Endothelial cell of umbilical vein (primary cell): ENCODE measurements around the gene RBM26. TPM values are rescaled to one million over a fixed set of nuclear protein-coding genes. Genes with fewer than 3 reads are reported as not detected.
"Not testable (repeated sequence)": the region's sequence is repeated elsewhere in the genome, so short reads cannot be mapped to it uniquely, and the experiment has no call there.

Experiments
- BruUV-seq: library from RNA; stranded (reverse); fragments of 400-500 nt; replicated peaks from 2 replicates; lab custom pipeline; 2021; lab: Mats Ljungman, UMichigan
- CTCF ChIA-PET: fragments of 300-600, 350-600 bp; sonication (Branson Sonifier 250); formaldehyde crosslinking; loops from one replicate; lab custom pipeline; 2021; ENCODE audit warnings: antibody characterized with exemption, inconsistent platforms; lab: Charles Lee
- POLR2A ChIA-PET: fragments of 300-600, 350-600 bp; sonication (Branson Sonifier 250); formaldehyde crosslinking; loops from one replicate; lab custom pipeline; 2021; ENCODE audit warnings: antibody characterized with exemption, inconsistent platforms; lab: Charles Lee
- DNase-seq: peaks from one replicate; pipeline ENCODE4 v3.0.0-alpha.2; 2011; ENCODE audit warnings: low read depth, low spot score
- FAIRE-seq: peaks from 2 replicates; lab custom pipeline; 2011; peaks lifted over from hg19 to GRCh38; lab: Jason Lieb, UNC
- H2AFZ ChIP-seq: 2 replicates; pipeline ENCODE4 v1.6.0; 2012; ENCODE audit warnings: low read depth, low read length, control low read depth, inconsistent platforms
- H3K27ac ChIP-seq: 2 replicates; pipeline ENCODE4 v1.5.1; 2011; ENCODE audit warnings: low read depth, mild to moderate bottlenecking, control low read depth, low read length, moderate library complexity; ENCODE audit not compliant: insufficient read depth
- H3K27me3 ChIP-seq, 2 experiments: 2 replicates each; pipeline versions ENCODE4 v1.6.0 to v1.6.1; 2011; ENCODE audit warnings: low read length in 2 of 2, mixed read lengths in 1 of 2; ENCODE audit not compliant: control insufficient read depth in 2 of 2, insufficient read depth in 2 of 2
- H3K36me3 ChIP-seq, 2 experiments: 2 replicates in 1 of 2; 3 replicates in 1 of 2; pipeline ENCODE4 v1.5.1; 2011; ENCODE audit warnings: low read length in 2 of 2, mild to moderate bottlenecking in 1 of 2, moderate library complexity in 1 of 2; ENCODE audit not compliant: control insufficient read depth in 2 of 2, insufficient read depth in 2 of 2; ENCODE audit errors: extremely low read depth in 1 of 2
- H3K4me1 ChIP-seq: 3 replicates; pipeline ENCODE4 v1.5.1; 2011; ENCODE audit warnings: mild to moderate bottlenecking, low read length; ENCODE audit not compliant: control insufficient read depth, insufficient read depth; ENCODE audit errors: extremely low read depth
- H3K4me2 ChIP-seq: 2 replicates; pipeline ENCODE4 v1.6.1; 2011; ENCODE audit warnings: low read length, control low read depth, mixed read lengths; ENCODE audit not compliant: insufficient read depth
- H3K4me3 ChIP-seq, 3 experiments: fragments of 200-600 bp in 1 of 3; sonication (generic), shearing (Covaris generic) in 1 of 3; replicated peaks in 1 of 3; 2 replicates each; pipeline ENCODE4 v1.5.1; 2011 to 2016; ENCODE audit warnings: control low read depth in 3 of 3, low read length in 3 of 3, mild to moderate bottlenecking in 2 of 3, inconsistent platforms in 1 of 3, low read depth in 1 of 3, moderate library complexity in 1 of 3; ENCODE audit not compliant: insufficient read depth in 1 of 3
- H3K79me2 ChIP-seq: 2 replicates; pipeline ENCODE4 v1.6.0; 2012; ENCODE audit warnings: low read length, inconsistent platforms; ENCODE audit not compliant: control insufficient read depth, insufficient read depth
- H3K9ac ChIP-seq: replicated peaks from 2 replicates; pipeline ENCODE3; 2011; ENCODE audit warnings: low read length, control low read depth; ENCODE audit not compliant: insufficient read depth; ENCODE audit errors: extremely low read depth
- H3K9me1 ChIP-seq: replicated peaks from 3 replicates; pipeline ENCODE4 v1.6.0; 2011; ENCODE audit warnings: mild to moderate bottlenecking, low read length; ENCODE audit not compliant: control insufficient read depth, insufficient read depth; ENCODE audit errors: extremely low read depth
- H3K9me3 ChIP-seq: replicated peaks from 2 replicates; pipeline ENCODE4 v1.5.1; 2012; ENCODE audit warnings: low read length, inconsistent platforms; ENCODE audit not compliant: control insufficient read depth, insufficient read depth
- H4K20me1 ChIP-seq: replicated peaks from 2 replicates; pipeline ENCODE3; 2011; ENCODE audit warnings: mild to moderate bottlenecking, low read length; ENCODE audit not compliant: control insufficient read depth, insufficient read depth; ENCODE audit errors: extremely low read depth
- EZH2 ChIP-seq: IDR thresholded peaks from 2 replicates; pipeline ENCODE4 v1.6.1; 2012; ENCODE audit warnings: borderline replicate concordance, low read depth, mild to moderate bottlenecking, moderate library complexity, low read length, inconsistent platforms; ENCODE audit not compliant: severe bottlenecking
- FOS ChIP-seq: IDR thresholded peaks from 2 replicates; pipeline ENCODE4 v1.6.1; 2011; ENCODE audit warnings: mild to moderate bottlenecking, low read length, moderate library complexity, borderline replicate concordance; ENCODE audit not compliant: insufficient read depth
- GATA2 ChIP-seq: IDR thresholded peaks from 2 replicates; pipeline ENCODE4 v1.7.0; 2011; ENCODE audit warnings: low read depth, mild to moderate bottlenecking, moderate library complexity, mixed read lengths, low read length; ENCODE audit not compliant: insufficient read length, insufficient read depth
- JUN ChIP-seq: IDR thresholded peaks from 2 replicates; pipeline ENCODE4 v1.6.1; 2011; ENCODE audit warnings: borderline replicate concordance, low read depth; ENCODE audit not compliant: insufficient read length, insufficient read depth
- MYC ChIP-seq: IDR thresholded peaks from one replicate; pipeline ENCODE4 v1.6.1; 2011; ENCODE audit warnings: mild to moderate bottlenecking, low read depth, low read length
- POLR2AphosphoS5 ChIP-seq: IDR thresholded peaks from 2 replicates; pipeline ENCODE4 v1.6.1; 2012; ENCODE audit warnings: low read depth, mild to moderate bottlenecking, control low read depth, low read length, moderate library complexity; ENCODE audit not compliant: insufficient read depth
- dilution Hi-C: fragments of 300-500 bp; cut with MboI; formaldehyde crosslinking; loops from one replicate; pipeline ENCODE4 v1.15.0; 2019; ENCODE audit warnings: low sequenced_read_pairs; ENCODE audit not compliant: extremely low pct_ligation_motif_present
- intact Hi-C: fragments of 100-400 bp; cut with micrococcal nuclease; formaldehyde crosslinking; loops from one replicate; pipeline ENCODE4 v1.10.0; 2022
- polyA plus RNA-seq, 4 experiments: library from polyadenylated mRNA; depleted of rRNA in 3 of 4; stranded (reverse) in 3 of 4; unstranded in 1 of 4; fragments of >200 nt; gene quantifications; 2 replicates each; pipeline versions ENCODE4 v1.2.1 to v1.2.3, GENCODE V29; 2011 to 2012; ENCODE audit warnings: missing spikeins in 1 of 4
- total RNA-seq: library from RNA; stranded (reverse); gene quantifications from 2 replicates; pipeline ENCODE4 v1.2.3, GENCODE V29; 2021
- TF ChIP-seq, protein P1 (sequence below), 2 donors: IDR thresholded peaks; 1 replicate in 1 of 2; 2 replicates in 1 of 2; pipeline ENCODE4 v1.5.1; 2011; ENCODE audit warnings: low read length in 2 of 2, mild to moderate bottlenecking in 2 of 2, moderate library complexity in 2 of 2, control low read depth in 1 of 2, inconsistent platforms in 1 of 2, low read depth in 1 of 2; ENCODE audit not compliant: insufficient read depth in 1 of 2; ENCODE audit errors: extremely low read depth in 1 of 2
- TF ChIP-seq, protein P2 (sequence below): IDR thresholded peaks from 2 replicates; pipeline ENCODE4 v1.6.1; 2011; ENCODE audit not compliant: insufficient read depth, insufficient read length

RBM26 gene
- total and polyA plus RNA-seq, 2 donors (not counting 3 experiments of a cell fraction or from before 2014, with no cell fraction given) = 14.8 to 54.3 TPM

DNA sequence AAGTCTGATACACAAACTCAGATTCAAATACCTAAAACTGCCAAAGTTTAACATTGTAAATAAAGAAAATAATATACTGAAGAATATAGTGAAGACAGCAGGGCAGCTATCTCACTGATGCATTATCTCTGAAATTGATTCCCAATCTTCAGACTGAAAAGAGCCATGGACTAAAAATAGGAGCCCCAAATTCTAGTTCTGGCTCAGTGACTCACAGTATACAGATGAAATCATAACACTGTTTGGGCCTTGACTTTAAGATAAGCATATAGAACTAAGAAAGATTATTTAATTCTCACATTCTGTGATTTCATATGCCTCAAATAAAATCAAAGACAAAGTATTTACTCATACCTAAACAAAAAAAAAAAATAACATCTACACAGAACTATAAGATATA, 53.9 kb downstream of the RBM26 start:
- Histone ChIP-seq H3K27ac (no peak overlapping the region), H3K9me1 (no peaks in the 10 kb centered on the region), H3K9me3 (no peaks in the 10 kb centered on the region), H3K9ac (no peak overlapping the region), H2AFZ (no peak overlapping the region), H3K4me2 (peak overlapping the region; percentile 17), H3K4me3 (no peak overlapping the region), H3K27me3 (no peaks in the 10 kb centered on the region), H4K20me1 (no peaks in the 10 kb centered on the region), H3K79me2 (peaks cover 9% of the 10 kb centered on the region), H3K4me1 (peaks cover 26% of the 10 kb centered on the region), H3K36me3 (peaks cover 0 to 6% of the 10 kb centered on the region in 2 experiments)
- intact Hi-C loops (no loop called here), dilution Hi-C loops (no loop called here)
- no TSS peak for BruUV-seq
- CTCF ChIA-PET = interaction anchor here (1.8 kb wide), 1 partner anchor 39 kb away, joined by 4 read pairs; no protein-coding TSS in a partner anchor
- DNase-seq = no peak
- POLR2A ChIA-PET = no interaction called here
- FAIRE-seq = no peak
- TF ChIP-seq, protein P1, sequence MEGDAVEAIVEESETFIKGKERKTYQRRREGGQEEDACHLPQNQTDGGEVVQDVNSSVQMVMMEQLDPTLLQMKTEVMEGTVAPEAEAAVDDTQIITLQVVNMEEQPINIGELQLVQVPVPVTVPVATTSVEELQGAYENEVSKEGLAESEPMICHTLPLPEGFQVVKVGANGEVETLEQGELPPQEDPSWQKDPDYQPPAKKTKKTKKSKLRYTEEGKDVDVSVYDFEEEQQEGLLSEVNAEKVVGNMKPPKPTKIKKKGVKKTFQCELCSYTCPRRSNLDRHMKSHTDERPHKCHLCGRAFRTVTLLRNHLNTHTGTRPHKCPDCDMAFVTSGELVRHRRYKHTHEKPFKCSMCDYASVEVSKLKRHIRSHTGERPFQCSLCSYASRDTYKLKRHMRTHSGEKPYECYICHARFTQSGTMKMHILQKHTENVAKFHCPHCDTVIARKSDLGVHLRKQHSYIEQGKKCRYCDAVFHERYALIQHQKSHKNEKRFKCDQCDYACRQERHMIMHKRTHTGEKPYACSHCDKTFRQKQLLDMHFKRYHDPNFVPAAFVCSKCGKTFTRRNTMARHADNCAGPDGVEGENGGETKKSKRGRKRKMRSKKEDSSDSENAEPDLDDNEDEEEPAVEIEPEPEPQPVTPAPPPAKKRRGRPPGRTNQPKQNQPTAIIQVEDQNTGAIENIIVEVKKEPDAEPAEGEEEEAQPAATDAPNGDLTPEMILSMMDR (IDR thresholded peaks at IDR 0.05; ENCODE audit: extremely low read depth in 1 of 2, insufficient read depth in 1 of 2, low read depth in 1 of 2, low read length in 2 of 2) = no peak
- no peak for TF ChIP-seq POLR2AphosphoS5
- no peak for TF ChIP-seq EZH2
- no peak for TF ChIP-seq GATA2
- TF ChIP-seq JUN = no peak
- TF ChIP-seq FOS = no peak
- TF ChIP-seq MYC = no peak
- TF ChIP-seq, protein P2, sequence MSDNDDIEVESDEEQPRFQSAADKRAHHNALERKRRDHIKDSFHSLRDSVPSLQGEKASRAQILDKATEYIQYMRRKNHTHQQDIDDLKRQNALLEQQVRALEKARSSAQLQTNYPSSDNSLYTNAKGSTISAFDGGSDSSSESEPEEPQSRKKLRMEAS = no peak

- dilution Hi-C loops, H3K9me1 ChIP-seq, H3K27me3 ChIP-seq: not testable (repeated sequence)
These were observed 56.4 kb downstream of the RBM26 start for GRCh38 chr13:79349608-79350007.

More at GRCh38 chr13:79349608-79350007, 56.4 kb downstream of the RBM26 start:
- intact Hi-C loops, H2AFZ ChIP-seq, FAIRE-seq, DNase-seq, POLR2A ChIA-PET, H4K20me1 ChIP-seq, H3K4me3 ChIP-seq, H3K27ac ChIP-seq, H3K9me3 ChIP-seq, H3K36me3 ChIP-seq, H3K9ac ChIP-seq, H3K4me2 ChIP-seq, BruUV-seq: not testable (repeated sequence)
- Histone ChIP-seq H3K79me2 (peaks cover 12% of the 10 kb centered on the region), H3K4me1 (peaks cover 26% of the 10 kb centered on the region)
- CTCF ChIA-PET = interaction anchor here (1.2 to 1.3 kb wide), 3 partner anchors 9 to 75 kb away, joined by 3 to 5 read pairs (median 4); no protein-coding TSS in a partner anchor
